Esophagus squamous epithelium (tissue), 4 donors: ENCODE measurements around the gene LDLRAD4.

Experiments used
- CTCF ChIP-seq, 6 experiments: fragments of 450-650 bp in 4 of 6; fragments of 200-600 bp in 2 of 6; sonication (generic) in 2 of 6; IDR thresholded peaks; one replicate each; pipeline ENCODE4 v1.5.1; 2016 to 2019; ENCODE audit warnings: antibody characterized with exemption in 6 of 6, mild to moderate bottlenecking in 4 of 6, moderate library complexity in 4 of 6
- POLR2A ChIP-seq, 4 donors: fragments of 450-650 bp; IDR thresholded peaks; one replicate each; pipeline ENCODE4 v1.6.1; 2017; ENCODE audit warnings: antibody characterized with exemption in 4 of 4, mild to moderate bottlenecking in 4 of 4, moderate library complexity in 3 of 4

- no peak for TF ChIP-seq CTCF (IDR thresholded peaks at IDR 0.05)
- TF ChIP-seq POLR2A (IDR thresholded peaks at IDR 0.05) = no peak
Observed at GRCh38 chr18:13576598-13576997, 358.0 kb downstream of the LDLRAD4 start.
